ENCODE data around the gene LDLRAD4. TPM values are rescaled to one million over a fixed set of nuclear protein-coding genes. Genes with fewer than 3 reads are reported as not detected.

LDLRAD4 gene
- total and polyA plus RNA-seq, 8 donors: 14.1 to 26.6 (median 18.8) TPM

DNA sequence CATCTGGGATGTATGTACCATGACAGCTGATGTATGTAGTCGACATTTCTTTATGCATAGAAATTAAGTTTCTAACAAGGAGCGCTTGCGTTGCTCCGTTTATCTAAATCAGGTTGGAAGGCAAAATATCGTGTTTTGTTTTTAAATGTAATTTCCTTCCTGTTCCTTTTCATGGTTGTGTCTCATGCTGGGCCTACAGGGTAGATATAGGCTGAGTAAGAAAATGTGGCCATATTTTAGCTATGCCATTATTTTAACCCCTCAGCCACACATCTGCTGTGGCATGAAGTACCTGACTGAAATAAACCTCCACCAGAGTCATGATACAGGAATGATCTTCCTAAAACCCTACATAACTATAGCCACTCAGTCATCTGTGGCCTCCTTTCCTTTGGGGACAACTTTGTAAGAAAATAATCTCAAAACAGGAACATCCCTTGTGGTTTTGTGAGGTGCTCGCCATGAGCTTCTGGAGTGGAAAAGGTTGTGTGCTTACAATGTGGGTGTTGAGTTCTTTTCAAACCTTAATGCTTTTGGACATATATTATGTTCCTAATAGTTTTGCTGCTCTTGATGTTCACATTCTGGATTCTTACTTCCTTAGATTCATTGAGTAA is 293.5 kb downstream of the LDLRAD4 start:
- DNase-seq: no peak

DNA sequence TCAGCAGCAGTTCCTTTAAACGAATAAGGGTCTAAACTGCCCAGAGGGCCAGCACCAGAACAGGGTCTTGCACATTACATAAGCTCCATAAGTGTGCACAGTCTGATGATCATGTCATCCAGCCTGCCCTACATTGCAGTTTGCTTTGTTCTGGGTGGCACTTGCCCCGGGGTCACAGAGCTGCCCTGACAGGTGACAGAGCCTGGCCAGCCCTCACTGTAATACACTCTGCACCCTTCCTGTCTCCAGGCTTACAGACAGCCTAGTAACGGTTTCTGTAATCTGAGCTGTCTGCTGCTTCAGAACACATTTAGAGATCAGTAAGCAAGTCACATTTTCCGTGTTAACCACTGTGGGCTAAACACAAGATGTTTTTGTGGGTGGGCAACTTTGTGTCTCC is 294.5 kb downstream of the LDLRAD4 start:
- TF ChIP-seq, protein P1, sequence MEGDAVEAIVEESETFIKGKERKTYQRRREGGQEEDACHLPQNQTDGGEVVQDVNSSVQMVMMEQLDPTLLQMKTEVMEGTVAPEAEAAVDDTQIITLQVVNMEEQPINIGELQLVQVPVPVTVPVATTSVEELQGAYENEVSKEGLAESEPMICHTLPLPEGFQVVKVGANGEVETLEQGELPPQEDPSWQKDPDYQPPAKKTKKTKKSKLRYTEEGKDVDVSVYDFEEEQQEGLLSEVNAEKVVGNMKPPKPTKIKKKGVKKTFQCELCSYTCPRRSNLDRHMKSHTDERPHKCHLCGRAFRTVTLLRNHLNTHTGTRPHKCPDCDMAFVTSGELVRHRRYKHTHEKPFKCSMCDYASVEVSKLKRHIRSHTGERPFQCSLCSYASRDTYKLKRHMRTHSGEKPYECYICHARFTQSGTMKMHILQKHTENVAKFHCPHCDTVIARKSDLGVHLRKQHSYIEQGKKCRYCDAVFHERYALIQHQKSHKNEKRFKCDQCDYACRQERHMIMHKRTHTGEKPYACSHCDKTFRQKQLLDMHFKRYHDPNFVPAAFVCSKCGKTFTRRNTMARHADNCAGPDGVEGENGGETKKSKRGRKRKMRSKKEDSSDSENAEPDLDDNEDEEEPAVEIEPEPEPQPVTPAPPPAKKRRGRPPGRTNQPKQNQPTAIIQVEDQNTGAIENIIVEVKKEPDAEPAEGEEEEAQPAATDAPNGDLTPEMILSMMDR (IDR thresholded peaks at IDR 0.05): no peak
- peak; percentile 35 for ATAC-seq
- Histone ChIP-seq H3K27me3 (no peaks in the 10 kb centered on the region), H3K36me3 (no peaks in the 10 kb centered on the region), H3K9me3 (peaks cover 0 to 2% of the 10 kb centered on the region in 2 donors), H3K4me3 (no peak overlapping the region), H3K4me1 (no peaks in the 10 kb centered on the region), H3K27ac (no peak overlapping the region)
- no peak for DNase-seq
- intact Hi-C loops (cut with DNase I): no loop called here

More for the DNA sequence above, 293.5 kb downstream of the LDLRAD4 start:
- intact Hi-C loops (cut with DNase I): no loop called here
- H3K4me3 ChIP-seq: no peak overlapping the region
- ATAC-seq: no peak
- TF ChIP-seq, protein P1 (IDR thresholded peaks at IDR 0.05): no peak
- no peaks in the 10 kb centered on the region for H3K36me3 ChIP-seq
- no peaks in the 10 kb centered on the region for H3K4me1 ChIP-seq
- H3K27ac ChIP-seq: no peak overlapping the region
- no peaks in the 10 kb centered on the region for H3K27me3 ChIP-seq
- H3K9me3 ChIP-seq: no peaks in the 10 kb centered on the region

DNA sequence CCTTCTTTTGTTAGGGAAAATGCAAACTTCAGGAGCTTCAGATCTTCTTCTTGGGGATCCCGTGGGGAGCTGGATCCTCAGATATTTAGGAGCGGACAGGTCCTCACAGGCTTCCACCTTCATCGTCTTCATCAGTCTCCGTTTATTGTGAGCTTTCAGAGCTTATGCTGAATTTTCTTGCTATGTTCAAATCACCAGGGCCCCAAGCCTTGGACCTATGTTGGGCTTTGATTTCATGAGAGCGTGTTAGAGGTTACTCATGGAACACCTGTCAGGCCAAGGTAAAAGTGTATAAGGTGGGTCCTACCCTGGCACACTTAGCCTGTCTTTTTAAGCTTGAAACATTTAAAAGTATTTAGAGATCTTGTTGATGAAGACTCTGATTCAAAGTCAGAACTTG is 294.9 kb downstream of the LDLRAD4 start:
- no peaks in the 10 kb centered on the region for H3K27me3 ChIP-seq
- H3K4me3 ChIP-seq: no peak overlapping the region
- H3K36me3 ChIP-seq: no peaks in the 10 kb centered on the region
- ATAC-seq: no peak
- peaks cover 0 to 6% of the 10 kb centered on the region in 2 donors for H3K9me3 ChIP-seq
- no peak for DNase-seq
- H3K4me1 ChIP-seq: no peaks in the 10 kb centered on the region
- intact Hi-C loops (cut with DNase I): no loop called here
- TF ChIP-seq, protein P1 (IDR thresholded peaks at IDR 0.05): no peak
- H3K27ac ChIP-seq: no peak overlapping the region

DNA sequence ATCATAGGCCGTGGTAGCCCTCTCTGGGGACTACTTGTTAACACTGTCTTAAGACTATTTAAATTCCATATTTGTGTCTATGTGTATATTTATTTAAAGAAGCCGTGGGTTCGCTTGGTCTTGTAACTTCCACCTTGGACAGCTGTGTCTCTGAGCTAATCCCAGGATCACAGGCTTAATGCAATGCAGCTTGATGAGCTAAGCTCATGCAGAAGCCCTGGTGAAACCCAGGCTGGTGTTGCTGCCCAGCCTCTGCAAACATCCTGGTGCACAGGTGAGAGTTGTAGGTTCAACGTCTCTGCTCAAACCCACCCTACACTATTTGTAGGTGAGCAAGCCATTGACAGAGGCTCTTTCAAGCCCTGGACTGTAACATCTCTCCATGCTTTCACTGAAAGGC is 296.0 kb downstream of the LDLRAD4 start:
- intact Hi-C loops (cut with DNase I): no loop called here
- Histone ChIP-seq H3K9me3 (peaks cover 0 to 10% of the 10 kb centered on the region in 2 donors), H3K27ac (no peak overlapping the region), H3K4me1 (no peaks in the 10 kb centered on the region), H3K4me3 (no peak overlapping the region), H3K27me3 (no peaks in the 10 kb centered on the region), H3K36me3 (no peaks in the 10 kb centered on the region)
- no peak for ATAC-seq
- no peak for DNase-seq
- TF ChIP-seq, protein P1 (IDR thresholded peaks at IDR 0.05): no peak

DNA sequence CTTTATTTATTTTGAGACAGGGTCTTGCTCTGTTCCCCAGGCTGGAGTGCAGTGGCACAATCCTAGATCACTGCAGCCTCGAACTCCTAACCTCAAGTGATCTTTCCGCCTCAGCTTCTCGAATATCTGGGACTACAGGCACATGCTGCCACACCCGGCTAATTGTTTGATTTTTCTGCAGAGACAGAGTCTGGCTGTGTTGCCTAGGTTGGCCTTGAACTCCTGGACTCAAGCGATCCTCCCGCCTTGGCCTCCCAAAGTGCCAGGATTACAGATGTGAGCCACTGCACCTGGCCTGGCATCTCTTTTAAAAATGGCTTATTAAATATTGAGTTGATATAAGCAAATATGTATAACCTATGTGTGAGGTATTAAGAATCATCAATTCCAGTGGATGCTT is 298.3 kb downstream of the LDLRAD4 start:
- ATAC-seq (no peak), DNase-seq (no peak)
- Histone ChIP-seq H3K4me3 (no peak overlapping the region), H3K9me3 (peaks cover 0 to 10% of the 10 kb centered on the region in 2 donors), H3K27ac (no peak overlapping the region), H3K36me3 (no peaks in the 10 kb centered on the region), H3K27me3 (no peaks in the 10 kb centered on the region), H3K4me1 (peaks cover 0 to 3% of the 10 kb centered on the region in 2 donors)
- TF ChIP-seq, protein P1 (IDR thresholded peaks at IDR 0.05): no peak
- intact Hi-C loops (cut with DNase I): no loop called here
